ENCODE results near the gene VWA8. TPM values are rescaled to one million over a fixed set of nuclear protein-coding genes. Genes with fewer than 3 reads are reported as not detected.

VWA8 gene
- total RNA-seq, 2 experiments from 2014 or later, result 22.6 to 23.1 TPM

DNA sequence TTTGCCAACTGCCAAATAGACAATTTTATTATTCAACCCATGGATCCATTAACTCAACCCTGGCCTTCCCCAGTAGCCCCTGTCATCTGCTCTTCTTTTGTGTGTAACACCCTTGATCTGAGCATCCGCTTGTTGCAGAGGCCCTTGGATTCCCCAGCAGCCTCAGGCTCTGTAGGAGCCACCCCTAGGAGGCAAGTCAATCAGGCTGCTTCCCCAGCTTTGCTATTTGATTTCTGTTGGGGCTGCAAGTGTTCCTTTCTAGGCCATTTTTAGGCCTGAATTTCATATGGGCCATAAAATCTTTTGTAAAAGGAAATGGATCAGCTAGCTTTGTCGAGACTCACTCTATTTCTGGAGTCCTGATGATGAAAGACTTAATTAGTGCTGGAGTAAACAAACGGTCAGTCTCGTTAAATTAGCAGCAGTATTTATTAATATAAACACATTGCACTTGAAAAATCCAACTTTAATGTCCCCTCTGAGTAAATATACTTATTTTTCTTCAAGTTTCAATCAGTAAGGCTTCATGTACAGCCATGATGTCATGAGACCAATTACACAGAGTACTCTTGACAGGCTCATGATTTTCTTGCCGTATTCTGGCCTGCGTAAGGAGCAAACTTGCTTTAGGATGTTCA lies 398.2 kb downstream of the VWA8 start:
- DNase-seq, result no peak
- peaks cover 19% of the 10 kb centered on the region for H3K4me1 Mint-ChIP-seq
- H3K36me3 Mint-ChIP-seq, result peaks cover 6% of the 10 kb centered on the region
- no peaks in the 10 kb centered on the region for H3K27me3 Mint-ChIP-seq
- H3K4me3 Mint-ChIP-seq, result no peak overlapping the region
- H3K27ac Mint-ChIP-seq, result no peak overlapping the region
- H3K9me3 Mint-ChIP-seq, result no peaks in the 10 kb centered on the region

DNA sequence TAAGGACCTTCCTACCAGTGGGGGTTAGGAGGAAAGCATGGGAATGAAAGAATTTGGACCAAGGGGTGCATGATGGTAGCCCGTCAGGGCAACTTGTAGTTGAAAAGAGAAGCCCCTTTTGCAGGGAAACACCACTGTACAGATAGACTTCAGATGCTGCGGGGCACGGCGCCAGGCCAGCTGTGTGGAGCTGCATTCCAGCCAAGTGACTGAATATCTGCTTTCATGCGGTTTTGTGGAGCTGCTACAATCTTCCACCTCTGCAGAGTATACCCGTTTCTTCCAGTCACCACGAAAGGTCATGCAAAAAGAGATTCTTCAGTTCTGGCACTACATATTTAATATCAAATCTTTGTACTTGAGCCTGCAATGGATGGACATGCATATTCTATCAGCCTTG lies 398.8 kb downstream of the VWA8 start:
- Mint-ChIP-seq H3K9me3 (no peaks in the 10 kb centered on the region), H3K27ac (no peak overlapping the region), H3K4me3 (no peak overlapping the region), H3K4me1 (peaks cover 19% of the 10 kb centered on the region), H3K27me3 (no peaks in the 10 kb centered on the region), H3K36me3 (peaks cover 6% of the 10 kb centered on the region)
- no peak for DNase-seq

DNA sequence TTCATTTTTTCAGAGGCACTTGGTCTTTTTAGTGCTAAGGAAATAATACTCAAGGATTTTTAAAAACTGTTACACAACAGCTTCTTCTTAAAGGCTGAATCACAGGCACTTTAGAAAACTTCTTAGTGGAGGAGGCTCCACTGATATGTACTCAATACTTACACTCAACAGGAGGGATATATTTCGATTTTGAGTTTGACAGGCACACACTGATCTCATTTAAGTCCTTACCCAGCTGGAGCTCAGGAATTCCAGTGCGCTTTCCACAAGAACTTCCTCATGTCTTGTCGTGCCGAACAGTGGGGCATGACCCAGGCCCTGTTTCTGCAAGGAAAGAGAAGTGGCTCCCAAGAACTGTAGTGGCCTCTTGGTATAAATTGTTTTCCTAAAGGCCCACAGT lies 399.7 kb downstream of the VWA8 start:
- no peaks in the 10 kb centered on the region for H3K9me3 Mint-ChIP-seq
- no peaks in the 10 kb centered on the region for H3K27me3 Mint-ChIP-seq
- no peak overlapping the region for H3K4me3 Mint-ChIP-seq
- peaks cover 6% of the 10 kb centered on the region for H3K36me3 Mint-ChIP-seq
- H3K4me1 Mint-ChIP-seq, result peaks cover 19% of the 10 kb centered on the region
- DNase-seq, result no peak
- H3K27ac Mint-ChIP-seq, result no peak overlapping the region

DNA sequence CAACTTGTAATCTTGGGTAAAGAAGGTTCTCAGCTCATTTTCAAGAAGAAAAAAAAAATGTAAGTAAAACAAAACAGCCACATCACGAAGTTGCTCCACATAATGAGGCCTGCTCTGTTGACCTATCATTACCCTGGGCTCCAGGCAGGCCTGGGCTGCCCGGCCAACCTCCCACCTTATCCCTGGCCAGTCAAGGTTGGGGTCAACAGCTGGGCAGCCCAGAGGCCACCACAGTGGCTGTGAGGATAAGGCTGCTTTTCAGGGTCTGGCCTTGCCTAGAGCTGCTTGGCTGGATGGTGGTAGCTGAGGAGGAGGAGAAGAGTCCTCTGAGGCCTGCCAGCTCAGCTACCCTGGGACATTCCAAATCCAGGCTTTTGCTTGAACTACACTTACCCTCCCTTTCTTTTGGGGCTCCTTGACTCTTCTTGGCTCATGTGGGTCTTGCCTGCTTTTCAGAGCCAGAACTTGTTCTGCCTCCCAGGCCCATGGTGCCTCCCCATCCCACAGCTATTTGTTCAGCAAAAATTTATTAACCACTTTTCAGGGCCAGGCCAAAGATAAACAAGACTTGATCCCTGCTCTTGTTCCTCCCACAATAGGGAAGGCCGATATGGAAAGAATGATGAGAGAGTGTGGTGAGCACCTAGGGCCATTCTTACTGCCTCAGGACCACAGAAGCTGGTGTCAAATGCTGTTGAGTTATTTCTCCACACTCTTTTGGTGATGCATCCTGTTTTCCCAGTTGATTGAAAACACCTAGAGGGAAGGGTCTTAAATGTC lies 401.9 kb downstream of the VWA8 start:
- H3K27me3 Mint-ChIP-seq, result no peaks in the 10 kb centered on the region
- H3K4me3 Mint-ChIP-seq, result no peak overlapping the region
- peaks cover 28% of the 10 kb centered on the region for H3K4me1 Mint-ChIP-seq
- peaks cover 2% of the 10 kb centered on the region for H3K36me3 Mint-ChIP-seq
- no peaks in the 10 kb centered on the region for H3K9me3 Mint-ChIP-seq
- H3K27ac Mint-ChIP-seq, result no peak overlapping the region
- no peak for DNase-seq

DNA sequence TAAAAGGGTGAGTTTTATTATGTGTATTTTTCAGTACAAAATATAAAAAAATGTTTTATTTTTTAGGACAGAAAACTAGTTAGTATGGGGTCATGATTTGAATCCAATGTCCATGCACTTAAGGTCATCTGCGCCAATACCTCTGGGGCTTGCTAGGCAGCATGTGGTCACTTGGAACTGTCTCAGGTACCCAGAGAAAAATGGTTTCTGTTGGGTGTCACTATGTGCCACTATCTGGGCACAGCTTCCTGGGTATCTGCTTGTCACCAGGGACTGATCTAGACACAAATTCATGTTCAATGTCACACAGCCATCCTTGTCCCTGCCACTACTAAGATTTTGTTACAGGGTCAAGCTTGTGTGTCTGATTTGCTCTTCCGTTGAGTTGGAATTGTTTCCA lies 403.2 kb downstream of the VWA8 start:
- Mint-ChIP-seq H3K27ac (no peak overlapping the region), H3K27me3 (no peaks in the 10 kb centered on the region), H3K4me1 (peaks cover 18% of the 10 kb centered on the region), H3K9me3 (no peaks in the 10 kb centered on the region), H3K36me3 (no peaks in the 10 kb centered on the region), H3K4me3 (no peak overlapping the region)
- no peak for DNase-seq

DNA sequence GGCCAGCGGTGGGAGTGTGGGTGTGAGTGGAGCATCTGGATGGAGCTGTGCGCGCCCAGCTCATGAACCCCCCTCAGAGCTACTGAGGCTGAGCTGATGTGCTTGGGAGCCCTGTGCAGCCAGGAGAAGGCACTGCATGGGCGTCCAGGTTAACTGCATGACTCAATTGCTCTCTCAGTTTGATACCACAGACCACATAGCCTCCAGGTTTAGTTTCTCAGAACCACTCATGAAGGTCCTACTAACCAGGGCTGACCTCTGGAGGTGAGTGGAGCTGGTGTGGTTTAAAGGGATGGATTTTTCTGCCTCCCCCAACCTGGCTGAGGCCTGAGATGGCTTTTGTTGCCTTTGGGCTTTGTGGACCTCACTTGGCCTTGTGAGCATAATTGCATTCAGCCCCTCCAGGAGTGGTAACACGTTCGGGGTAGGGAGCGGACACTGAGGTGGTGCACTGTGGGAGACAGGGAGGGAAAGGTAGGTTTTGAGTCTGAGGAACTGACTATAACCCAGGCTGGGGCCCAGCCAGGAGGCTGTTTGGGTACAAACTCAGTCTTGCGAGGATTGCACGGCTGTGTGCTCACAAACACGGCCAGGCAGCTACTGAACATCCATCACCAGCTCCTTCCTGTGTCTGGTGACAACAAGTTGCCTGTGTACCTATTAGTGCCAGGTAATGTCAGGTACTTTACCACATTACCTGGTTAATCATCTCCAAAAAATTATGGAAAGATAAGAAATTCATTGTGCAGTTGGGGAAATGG lies 406.1 kb downstream of the VWA8 start:
- Mint-ChIP-seq H3K27me3 (no peaks in the 10 kb centered on the region), H3K4me3 (no peak overlapping the region), H3K4me1 (peaks cover 11% of the 10 kb centered on the region), H3K9me3 (no peaks in the 10 kb centered on the region), H3K27ac (peak overlapping the region; percentile 5), H3K36me3 (no peaks in the 10 kb centered on the region)
- DNase-seq, result peak; percentile 43

DNA sequence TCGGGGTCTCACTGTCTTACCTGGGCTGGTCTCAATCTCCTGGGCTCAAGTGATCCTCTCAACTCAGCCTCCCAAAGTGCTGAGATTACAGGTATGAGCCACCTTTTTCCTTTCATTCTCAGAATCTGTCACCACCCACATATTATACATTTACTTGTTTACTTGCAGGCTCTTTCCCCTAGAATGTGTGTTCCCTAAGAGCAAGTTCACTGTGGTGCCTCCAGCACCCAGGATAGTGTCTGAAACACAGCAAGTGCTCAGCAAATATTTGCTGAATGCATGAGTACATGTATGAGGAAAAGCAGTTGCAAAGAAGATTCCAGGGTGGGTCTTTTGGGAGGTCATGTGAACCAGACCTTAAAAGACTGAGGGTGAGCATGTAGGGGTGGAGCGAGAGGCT lies 406.7 kb downstream of the VWA8 start:
- Mint-ChIP-seq H3K4me1 (peaks cover 11% of the 10 kb centered on the region), H3K9me3 (no peaks in the 10 kb centered on the region), H3K4me3 (no peak overlapping the region), H3K36me3 (no peaks in the 10 kb centered on the region), H3K27ac (peak overlapping the region; percentile 5), H3K27me3 (no peaks in the 10 kb centered on the region)
- DNase-seq, result no peak

DNA sequence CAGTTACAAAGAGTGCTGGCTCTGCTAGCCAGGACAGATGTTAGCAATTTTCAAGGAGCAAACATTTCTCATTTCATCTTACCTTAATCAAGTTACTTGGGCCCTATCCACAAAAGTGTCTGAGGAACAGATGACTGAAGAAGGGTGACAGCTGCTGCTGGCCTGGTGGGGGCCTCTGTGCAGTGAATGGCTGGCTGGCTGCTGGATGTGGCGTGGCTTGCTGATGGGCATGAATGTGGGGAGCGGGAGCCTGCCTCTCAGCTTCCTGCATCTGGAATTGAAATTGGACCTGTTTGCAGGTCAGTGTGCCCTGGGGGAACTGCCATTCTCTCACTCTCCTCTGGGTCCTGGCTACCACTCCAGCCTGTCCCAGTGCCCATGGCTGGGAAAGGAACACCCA lies 408.9 kb downstream of the VWA8 start:
- H3K4me1 Mint-ChIP-seq, result peaks cover 11% of the 10 kb centered on the region
- H3K9me3 Mint-ChIP-seq, result no peaks in the 10 kb centered on the region
- H3K4me3 Mint-ChIP-seq, result no peak overlapping the region
- no peaks in the 10 kb centered on the region for H3K36me3 Mint-ChIP-seq
- no peak overlapping the region for H3K27ac Mint-ChIP-seq
- no peak for DNase-seq
- no peaks in the 10 kb centered on the region for H3K27me3 Mint-ChIP-seq

DNA sequence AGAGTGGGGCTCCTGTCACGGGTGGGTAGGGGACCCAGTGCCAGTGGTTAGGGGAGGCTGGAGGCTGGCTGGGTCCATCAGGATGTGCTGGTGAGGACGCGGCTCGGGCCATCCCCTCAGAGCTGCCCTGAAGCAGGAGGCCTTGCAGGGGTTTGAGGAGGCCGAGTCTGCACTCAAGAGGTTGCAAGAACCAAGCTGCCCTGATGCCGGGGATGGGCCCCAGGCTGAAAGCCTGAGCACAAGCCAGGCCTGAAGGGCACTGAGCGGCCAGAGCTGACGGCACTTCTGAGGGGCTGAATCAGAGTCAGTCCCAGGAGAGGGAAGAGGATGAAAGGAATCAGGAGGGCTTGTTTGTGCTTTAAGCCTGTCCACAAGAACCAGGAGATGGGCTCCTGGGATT lies 410.6 kb downstream of the VWA8 start:
- H3K36me3 Mint-ChIP-seq, result no peaks in the 10 kb centered on the region
- no peak overlapping the region for H3K27ac Mint-ChIP-seq
- DNase-seq, result no peak
- peaks cover 22% of the 10 kb centered on the region for H3K4me1 Mint-ChIP-seq
- H3K4me3 Mint-ChIP-seq, result no peak overlapping the region
- H3K27me3 Mint-ChIP-seq, result no peaks in the 10 kb centered on the region
- H3K9me3 Mint-ChIP-seq, result no peaks in the 10 kb centered on the region

DNA sequence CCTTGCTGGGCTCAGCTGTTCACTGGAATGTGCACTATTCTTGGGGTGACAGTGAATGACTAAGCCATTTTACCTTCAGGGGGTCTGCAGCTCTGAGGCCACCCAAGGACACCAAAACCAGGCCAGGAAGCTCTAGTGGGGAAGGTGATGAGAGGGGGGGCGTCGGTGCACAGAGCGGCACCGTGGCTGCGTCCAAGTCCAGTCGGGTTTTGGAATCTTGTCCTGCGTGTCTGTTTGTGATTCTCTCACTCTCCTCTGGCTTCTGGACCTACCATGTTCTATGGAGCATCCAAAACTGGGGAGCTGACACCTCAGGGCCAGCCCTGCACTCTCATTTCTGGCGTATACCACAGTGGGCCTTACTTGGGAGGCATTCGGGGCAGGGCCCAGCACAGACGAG lies 411.4 kb downstream of the VWA8 start:
- no peaks in the 10 kb centered on the region for H3K9me3 Mint-ChIP-seq
- H3K27me3 Mint-ChIP-seq, result no peaks in the 10 kb centered on the region
- DNase-seq, result no peak
- no peak overlapping the region for H3K4me3 Mint-ChIP-seq
- no peak overlapping the region for H3K27ac Mint-ChIP-seq
- no peaks in the 10 kb centered on the region for H3K36me3 Mint-ChIP-seq
- H3K4me1 Mint-ChIP-seq, result peaks cover 22% of the 10 kb centered on the region

DNA sequence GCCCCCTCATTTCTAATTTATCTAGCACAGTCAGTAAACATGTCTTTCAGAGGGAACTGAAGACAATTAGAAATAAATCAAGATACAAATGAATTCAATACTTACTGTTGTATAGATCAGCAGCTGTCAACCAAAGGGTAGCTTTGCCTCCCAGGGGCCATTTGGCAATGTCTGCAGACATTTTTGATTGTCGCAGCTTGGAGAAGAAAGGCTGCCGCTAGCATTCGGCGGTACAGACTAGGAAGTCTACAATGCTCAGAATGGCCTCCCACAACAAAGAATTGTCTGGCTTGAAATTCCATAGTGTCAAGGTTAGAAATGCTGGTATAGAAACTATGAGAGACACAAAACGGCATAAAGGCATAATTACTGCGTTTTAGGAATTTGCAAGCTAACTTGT lies 412.0 kb downstream of the VWA8 start:
- peaks cover 17% of the 10 kb centered on the region for H3K4me1 Mint-ChIP-seq
- H3K4me3 Mint-ChIP-seq, result no peak overlapping the region
- DNase-seq, result no peak
- H3K27ac Mint-ChIP-seq, result no peak overlapping the region
- no peaks in the 10 kb centered on the region for H3K9me3 Mint-ChIP-seq
- no peaks in the 10 kb centered on the region for H3K36me3 Mint-ChIP-seq
- no peaks in the 10 kb centered on the region for H3K27me3 Mint-ChIP-seq

DNA sequence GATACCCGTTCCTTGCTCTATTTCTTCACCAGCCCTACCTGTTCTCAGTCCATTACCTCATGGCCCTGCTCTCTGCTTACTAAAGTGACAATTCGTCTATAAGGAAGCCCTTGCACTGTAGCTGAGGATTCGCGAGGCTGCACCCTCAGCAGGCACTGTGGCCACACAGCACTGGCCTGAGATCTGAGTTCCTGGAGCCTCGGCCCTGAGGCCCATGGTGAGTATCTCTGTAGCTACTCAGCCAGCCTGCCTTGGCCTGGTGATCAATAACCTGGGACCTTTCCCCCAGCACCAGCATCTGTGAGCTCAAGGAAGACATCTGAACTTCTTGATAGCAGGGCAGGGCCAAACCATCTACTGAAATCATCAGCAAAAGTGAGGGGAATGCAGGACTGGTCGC lies 412.9 kb downstream of the VWA8 start:
- DNase-seq, result no peak
- H3K4me3 Mint-ChIP-seq, result no peak overlapping the region
- H3K36me3 Mint-ChIP-seq, result no peaks in the 10 kb centered on the region
- no peak overlapping the region for H3K27ac Mint-ChIP-seq
- H3K27me3 Mint-ChIP-seq, result no peaks in the 10 kb centered on the region
- no peaks in the 10 kb centered on the region for H3K9me3 Mint-ChIP-seq
- peaks cover 16% of the 10 kb centered on the region for H3K4me1 Mint-ChIP-seq

DNA sequence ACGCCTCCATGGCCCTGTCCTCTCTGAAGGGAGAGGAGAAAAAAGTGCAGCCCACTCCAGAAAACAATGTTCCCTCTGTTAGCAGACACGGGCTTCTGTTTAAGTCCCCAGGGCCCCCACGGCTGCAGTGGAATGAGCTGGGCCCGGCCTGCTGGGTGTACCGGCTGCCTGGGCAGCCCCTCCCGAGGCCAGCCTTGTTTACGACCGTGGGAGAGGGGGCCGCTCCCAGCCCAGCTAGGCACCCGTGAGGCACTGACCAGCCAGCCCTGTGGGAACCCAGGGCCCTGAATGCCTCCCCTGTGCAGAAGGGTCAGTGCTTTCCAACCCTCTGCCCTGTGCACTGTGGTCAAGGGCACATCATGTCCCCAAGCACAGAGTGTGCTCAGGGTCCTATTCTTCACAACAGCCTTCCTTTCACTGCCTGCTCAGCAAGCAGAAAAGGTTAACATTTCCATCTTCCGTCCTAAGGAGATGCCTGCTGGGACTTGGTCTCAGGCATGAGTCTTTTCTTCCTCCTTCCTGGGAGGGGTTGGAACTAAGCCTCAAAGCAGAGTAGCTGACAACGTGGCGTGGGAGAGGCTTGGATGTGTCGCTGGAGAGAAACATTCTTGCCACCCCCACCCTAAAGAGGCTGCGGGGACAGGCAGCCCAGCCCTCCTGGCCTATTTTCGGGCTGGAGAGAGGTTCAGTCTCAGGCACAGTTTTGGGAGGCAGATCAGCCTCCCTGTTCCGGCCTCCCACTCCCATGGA lies 413.5 kb downstream of the VWA8 start:
- Mint-ChIP-seq H3K4me1 (peaks cover 16% of the 10 kb centered on the region), H3K9me3 (no peaks in the 10 kb centered on the region), H3K27me3 (no peaks in the 10 kb centered on the region), H3K36me3 (no peaks in the 10 kb centered on the region), H3K27ac (no peak overlapping the region), H3K4me3 (no peak overlapping the region)
- DNase-seq, result no peak

DNA sequence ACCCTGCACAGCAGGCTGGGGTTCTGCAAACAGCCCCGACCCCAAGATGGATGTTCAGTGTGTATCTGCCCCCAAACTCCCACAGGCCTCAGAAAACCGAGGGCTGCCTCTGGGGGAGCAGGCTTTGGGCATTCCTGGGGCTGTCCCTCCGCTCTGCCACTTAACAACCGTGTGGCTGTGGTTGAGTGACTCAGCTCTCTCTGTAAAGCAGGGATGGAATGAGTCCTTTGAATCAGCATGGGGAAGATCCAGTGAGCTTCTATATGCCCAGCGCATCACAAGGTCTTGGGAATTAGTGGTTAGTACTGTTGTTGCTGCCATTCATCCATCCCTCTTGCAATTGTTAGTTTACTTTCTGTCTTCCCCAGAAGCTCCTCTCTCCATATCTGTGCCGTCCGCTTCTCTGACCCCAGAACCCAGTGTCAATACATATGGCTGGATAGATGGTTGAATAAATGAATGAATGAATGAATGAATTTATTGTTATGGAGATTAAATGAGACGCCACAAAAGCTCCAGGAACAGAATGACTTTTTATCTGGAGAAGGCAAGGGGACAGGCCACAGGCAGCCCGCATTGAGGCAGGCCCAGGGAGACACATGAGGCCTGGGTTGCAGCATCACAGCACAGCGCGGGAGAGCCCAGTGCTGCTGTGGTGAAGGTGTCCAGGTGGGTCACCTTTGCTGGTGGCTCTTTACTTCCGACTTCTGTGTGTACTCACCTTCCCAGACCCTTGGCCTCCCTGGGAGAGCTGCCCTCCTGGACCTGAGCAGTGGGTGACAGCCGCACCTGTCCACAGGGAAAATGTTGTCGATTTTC lies 414.3 kb downstream of the VWA8 start:
- H3K27ac Mint-ChIP-seq, result no peak overlapping the region
- H3K9me3 Mint-ChIP-seq, result no peaks in the 10 kb centered on the region
- no peak overlapping the region for H3K4me3 Mint-ChIP-seq
- no peak for DNase-seq
- no peaks in the 10 kb centered on the region for H3K36me3 Mint-ChIP-seq
- peaks cover 16% of the 10 kb centered on the region for H3K4me1 Mint-ChIP-seq
- H3K27me3 Mint-ChIP-seq, result no peaks in the 10 kb centered on the region
